ENCODE data around the gene TMEM236. TPM values are rescaled to one million over a fixed set of nuclear protein-coding genes. Genes with fewer than 3 reads are reported as not detected.

Gene TMEM236
- polyA plus RNA-seq, 1 donor (not counting 4 experiments of a cell fraction or from before 2014, with no cell fraction given) = 0.13 TPM

- Histone ChIP-seq H3K9me1 (ENCODE audit: control insufficient read depth, extremely low read depth, insufficient read depth, low read length) (no peaks in the 10 kb centered on the region), H3K36me3 (ENCODE audit: control insufficient read depth in 2 of 2, extremely low read depth in 1 of 2, insufficient read depth in 2 of 2, low read length in 2 of 2) (no peaks in the 10 kb centered on the region), H4K20me1 (ENCODE audit: control insufficient read depth, extremely low read depth, insufficient read depth, low read length) (no peaks in the 10 kb centered on the region), H2AFZ (ENCODE audit: control insufficient read depth, low read length) (no peak overlapping the region), H3K9ac (ENCODE audit: control insufficient read depth, extremely low read depth, insufficient read depth, low read length) (no peak overlapping the region), H3K9me3 (ENCODE audit: control insufficient read depth, low read depth, low read length) (no peaks in the 10 kb centered on the region), H3K4me1 (ENCODE audit: control insufficient read depth, extremely low read depth, insufficient read depth, low read length) (no peaks in the 10 kb centered on the region), H3K79me2 (ENCODE audit: control insufficient read depth, insufficient read depth, low read length) (no peaks in the 10 kb centered on the region), H3K4me3 (ENCODE audit: control insufficient read depth in 2 of 3, extremely low read depth in 1 of 3, insufficient read depth in 2 of 3, low read depth in 1 of 3, low read length in 3 of 3) (no peak overlapping the region), H3K27me3 (ENCODE audit: control insufficient read depth, extremely low read depth, insufficient read depth, low read length) (no peaks in the 10 kb centered on the region), H3K4me2 (ENCODE audit: control insufficient read depth, extremely low read depth, insufficient read depth, low read depth, low read length) (no peak overlapping the region), H3K27ac (ENCODE audit: control insufficient read depth, insufficient read depth, low read length) (no peak overlapping the region)
- no peak for DNase-seq (ENCODE audit: low read depth, low spot score)
- dilution Hi-C loops (cut with MboI; ENCODE audit: extremely low pct_ligation_motif_present, low sequenced_read_pairs) = no loop called here
- TF ChIP-seq CTCF (optimal IDR thresholded peaks at IDR 0.05 in 1 of 3, IDR thresholded peaks at IDR 0.05 in 1 of 3, conservative IDR thresholded peaks at IDR 0.05 in 1 of 3; ENCODE audit: extremely low read depth in 1 of 3, insufficient read depth in 2 of 3, low read length in 3 of 3) = no peak
- no peak for TF ChIP-seq EZH2 (IDR thresholded peaks at IDR 0.05; ENCODE audit: low read length)
- FAIRE-seq = no peak
These were observed 8.6 kb upstream of the TMEM236 start for GRCh38 chr10:17743437-17743836.

- FAIRE-seq = no peak
- no peaks in the 10 kb centered on the region for H3K79me2 ChIP-seq (ENCODE audit: control insufficient read depth, insufficient read depth, low read length)
These were observed 7.6 kb upstream of the TMEM236 start for GRCh38 chr10:17744341-17744861.

More at GRCh38 chr10:17744341-17744861, 7.6 kb upstream of the TMEM236 start:
- H3K27ac ChIP-seq (ENCODE audit: control insufficient read depth, insufficient read depth, low read length) = no peak overlapping the region
- no peak for TF ChIP-seq EZH2 (IDR thresholded peaks at IDR 0.05; ENCODE audit: low read length)
- no peak for TF ChIP-seq CTCF (optimal IDR thresholded peaks at IDR 0.05 in 1 of 3, IDR thresholded peaks at IDR 0.05 in 1 of 3, conservative IDR thresholded peaks at IDR 0.05 in 1 of 3; ENCODE audit: extremely low read depth in 1 of 3, insufficient read depth in 2 of 3, low read length in 3 of 3)
- no peak overlapping the region for H3K4me3 ChIP-seq (ENCODE audit: control insufficient read depth in 2 of 3, extremely low read depth in 1 of 3, insufficient read depth in 2 of 3, low read depth in 1 of 3, low read length in 3 of 3)
- dilution Hi-C loops (cut with MboI; ENCODE audit: extremely low pct_ligation_motif_present, low sequenced_read_pairs) = no loop called here
- H3K27me3 ChIP-seq (ENCODE audit: control insufficient read depth, extremely low read depth, insufficient read depth, low read length) = no peaks in the 10 kb centered on the region
- no peaks in the 10 kb centered on the region for H3K9me3 ChIP-seq (ENCODE audit: control insufficient read depth, low read depth, low read length)
- H4K20me1 ChIP-seq (ENCODE audit: control insufficient read depth, extremely low read depth, insufficient read depth, low read length) = no peaks in the 10 kb centered on the region
- H3K9ac ChIP-seq (ENCODE audit: control insufficient read depth, extremely low read depth, insufficient read depth, low read length) = no peak overlapping the region
- no peaks in the 10 kb centered on the region for H3K9me1 ChIP-seq (ENCODE audit: control insufficient read depth, extremely low read depth, insufficient read depth, low read length)
- H3K4me2 ChIP-seq (ENCODE audit: control insufficient read depth, extremely low read depth, insufficient read depth, low read depth, low read length) = no peak overlapping the region
- H3K4me1 ChIP-seq (ENCODE audit: control insufficient read depth, extremely low read depth, insufficient read depth, low read length) = no peaks in the 10 kb centered on the region
- H3K36me3 ChIP-seq (ENCODE audit: control insufficient read depth in 2 of 2, extremely low read depth in 1 of 2, insufficient read depth in 2 of 2, low read length in 2 of 2) = no peaks in the 10 kb centered on the region
- no peak overlapping the region for H2AFZ ChIP-seq (ENCODE audit: control insufficient read depth, low read length)
- DNase-seq (ENCODE audit: low read depth, low spot score) = no peak
